NCI-H2227 (cell line): Measurements from ENCODE around the gene SYNGR4.
"Not testable (repeated sequence)": the region's sequence is repeated elsewhere in the genome, so short reads cannot be mapped to it uniquely, and the experiment has no call there.

Experiments
- DNase-seq: peaks from one replicate; lab custom pipeline; 2025; ENCODE audit not compliant: unreplicated experiment; lab: John Stamatoyannopoulos, UW

Gene SYNGR4, protein sequence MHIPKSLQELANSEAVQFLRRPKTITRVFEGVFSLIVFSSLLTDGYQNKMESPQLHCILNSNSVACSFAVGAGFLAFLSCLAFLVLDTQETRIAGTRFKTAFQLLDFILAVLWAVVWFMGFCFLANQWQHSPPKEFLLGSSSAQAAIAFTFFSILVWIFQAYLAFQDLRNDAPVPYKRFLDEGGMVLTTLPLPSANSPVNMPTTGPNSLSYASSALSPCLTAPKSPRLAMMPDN

GRCh38 chr19:48363810-48364597, at the start of gene SYNGR4, which contains the start of gene TMEM143:
SYNGR4 (plus strand) TSS chr19:48364367; CDS start chr19:48365843, 1,476 bp downstream.
TMEM143 (minus strand) TSS chr19:48363940; CDS start chr19:48363920, 20 bp downstream.
- peak; percentile 99 for DNase-seq

GRCh38 chr19:48315712-48316111, 48.5 kb upstream of the SYNGR4 start:
- no peak for DNase-seq

DNA sequence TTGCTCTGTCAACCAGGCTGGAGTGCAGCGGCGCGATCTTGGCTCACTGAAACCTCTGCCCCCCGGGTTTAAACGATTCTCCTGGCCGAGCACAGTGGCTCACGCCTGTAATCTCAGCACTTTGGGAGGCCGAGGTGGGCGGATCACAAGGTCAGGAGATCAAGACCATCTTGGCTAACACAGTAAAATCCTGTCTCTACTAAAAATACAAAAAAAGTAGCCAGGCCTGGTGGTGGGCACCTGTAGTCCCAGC, 46.5 kb upstream of the SYNGR4 start:
- not testable (repeated sequence) for DNase-seq

DNA sequence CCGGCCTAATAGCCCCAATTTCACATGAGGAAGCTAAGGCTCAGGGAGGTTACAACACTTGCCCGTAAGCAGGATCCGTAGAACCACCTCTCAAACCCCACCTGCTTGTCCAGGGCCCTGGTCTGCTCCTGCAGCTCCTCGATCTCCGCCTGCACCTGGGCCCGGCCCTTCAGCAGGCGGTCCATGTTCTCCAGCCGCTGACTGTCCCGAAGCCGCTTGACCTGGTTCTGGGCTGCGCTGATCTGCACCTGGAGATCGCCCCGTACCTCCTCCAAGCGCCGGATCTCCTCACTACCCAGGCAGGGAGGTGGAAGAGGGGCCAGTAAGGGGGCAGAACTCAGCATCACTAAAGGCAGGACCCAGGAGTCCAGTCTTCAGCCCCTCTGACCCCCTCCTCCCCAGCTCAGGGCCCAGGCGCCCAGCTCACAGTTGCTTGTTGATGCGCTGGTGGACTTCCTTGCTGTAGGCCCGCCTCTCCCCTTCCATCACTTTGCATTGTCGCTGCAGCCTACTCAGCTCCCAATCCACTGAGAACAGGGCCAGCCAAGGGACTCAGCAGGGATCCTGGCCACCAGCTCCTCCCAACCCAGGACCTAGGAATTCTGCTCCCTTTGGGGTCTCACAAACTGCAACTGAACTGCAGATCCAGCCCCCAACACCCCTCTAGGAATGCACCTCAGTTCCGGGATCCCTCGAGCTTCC, 45.7 kb upstream of the SYNGR4 start:
- no peak for DNase-seq

- DNase-seq: peak; percentile 18
Measured at GRCh38 chr19:48319647-48320541, 44.3 kb upstream of the SYNGR4 start.

GRCh38 chr19:48321372-48321621, 42.9 kb upstream of the SYNGR4 start:
- DNase-seq: peak; percentile 91

DNA sequence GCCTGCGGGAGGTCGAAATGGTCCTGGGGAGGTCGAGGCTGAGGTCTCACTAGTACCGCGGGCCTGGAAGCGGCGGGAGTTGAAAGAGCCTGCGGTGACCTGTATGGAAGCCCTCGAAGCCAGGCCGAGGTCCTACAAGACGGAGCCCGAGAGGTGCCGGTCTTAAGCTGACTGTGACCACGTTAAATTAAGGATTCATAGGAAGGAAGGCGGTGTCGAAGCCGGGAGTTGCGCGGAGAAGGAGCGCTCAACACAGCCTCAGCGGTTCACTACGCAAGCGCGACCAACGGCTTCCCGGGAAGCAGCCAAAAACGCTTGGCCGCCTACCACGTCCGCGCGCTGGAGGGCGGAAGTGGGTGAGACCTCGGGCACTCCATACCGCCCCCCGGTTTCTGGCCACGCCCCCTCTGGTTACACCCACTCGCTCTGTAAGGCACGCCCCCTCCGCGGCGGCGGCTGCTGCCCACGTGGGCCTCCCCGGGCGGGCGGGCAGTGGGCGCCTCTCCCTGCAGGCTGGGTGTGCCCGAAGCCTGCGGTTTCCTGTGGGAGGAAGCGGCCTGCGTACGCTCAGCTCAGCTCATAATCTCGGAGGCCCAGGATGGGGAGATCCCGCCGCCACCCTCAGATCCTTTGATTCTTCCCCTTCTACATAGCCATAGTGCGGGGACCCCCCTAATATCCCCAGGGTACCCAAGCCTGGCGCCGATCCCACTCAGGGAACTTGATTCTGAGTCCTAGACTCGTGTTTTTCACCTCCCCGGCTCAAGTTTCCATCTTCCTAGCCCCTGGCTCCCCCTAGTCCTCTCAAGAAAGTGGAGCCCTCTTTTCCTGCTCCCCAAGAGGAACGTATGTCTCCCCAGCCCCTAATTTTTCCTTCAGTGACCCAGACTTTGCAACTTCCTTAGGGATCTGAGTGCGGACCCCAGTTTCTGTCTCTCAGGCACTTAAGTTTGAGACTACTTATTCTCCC, 42.3 kb upstream of the SYNGR4 start:
- DNase-seq: peak; percentile 94

GRCh38 chr19:48325265-48325910, 38.8 kb upstream of the SYNGR4 start, which contains the start of gene EMP3:
EMP3 (plus strand) TSS chr19:48325552; CDS start chr19:48326845, 1,293 bp downstream.
- peak; percentile 71 for DNase-seq

DNA sequence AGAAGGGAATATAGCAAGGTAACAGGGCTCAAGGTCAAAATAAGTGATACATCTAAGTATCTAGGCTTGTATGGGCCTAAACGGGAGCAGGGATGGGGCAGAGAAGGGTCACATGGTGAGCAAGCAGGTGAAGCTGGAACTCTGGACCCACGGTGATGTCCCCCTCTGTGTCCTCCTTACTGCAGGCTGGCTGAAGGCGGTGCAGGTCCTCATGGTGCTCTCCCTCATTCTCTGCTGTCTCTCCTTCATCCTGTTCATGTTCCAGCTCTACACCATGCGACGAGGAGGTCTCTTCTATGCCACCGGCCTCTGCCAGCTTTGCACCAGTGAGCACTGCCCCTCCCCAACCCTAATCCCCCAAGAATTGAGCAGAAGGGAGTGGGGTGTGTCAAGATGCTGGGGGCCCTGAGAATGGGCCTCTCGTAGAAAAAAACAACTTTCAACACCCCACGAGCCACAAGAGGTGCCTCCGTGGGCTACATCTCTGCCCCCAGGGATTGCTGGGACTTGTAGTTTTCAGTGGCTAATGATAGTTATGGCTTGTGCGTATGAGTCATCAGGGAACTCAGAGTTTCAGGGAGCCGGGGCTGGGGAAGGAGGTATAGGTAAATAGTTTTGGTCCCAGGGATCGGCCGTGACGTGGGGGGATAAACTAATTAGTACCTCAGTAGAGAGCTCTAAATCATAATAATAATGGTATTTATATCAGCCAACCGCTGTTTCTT, 34.8 kb upstream of the SYNGR4 start:
- DNase-seq: no peak

DNA sequence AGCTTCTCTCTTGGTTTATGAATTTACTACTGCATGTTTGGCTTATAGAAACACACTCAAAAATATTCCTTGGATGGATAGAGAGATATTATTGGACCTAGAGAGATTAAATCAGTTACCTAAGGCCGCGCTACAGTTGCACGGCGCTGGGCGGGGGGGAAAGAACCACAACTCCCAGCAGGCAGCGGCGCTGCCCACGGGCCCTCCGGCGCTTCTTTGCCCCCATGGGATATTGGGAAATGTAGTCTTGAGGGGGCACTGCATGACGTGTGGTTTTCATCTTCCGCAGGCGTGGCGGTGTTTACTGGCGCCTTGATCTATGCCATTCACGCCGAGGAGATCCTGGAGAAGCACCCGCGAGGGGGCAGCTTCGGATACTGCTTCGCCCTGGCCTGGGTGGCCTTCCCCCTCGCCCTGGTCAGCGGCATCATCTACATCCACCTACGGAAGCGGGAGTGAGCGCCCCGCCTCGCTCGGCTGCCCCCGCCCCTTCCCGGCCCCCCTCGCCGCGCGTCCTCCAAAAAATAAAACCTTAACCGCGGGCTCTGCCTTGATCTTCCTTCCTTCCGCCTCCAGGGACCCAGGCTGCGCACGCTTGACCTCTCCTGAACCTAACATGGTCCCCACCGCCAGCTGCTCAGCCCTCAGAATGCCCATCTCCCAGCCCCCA, 34.0 kb upstream of the SYNGR4 start:
- DNase-seq: peak; percentile 90

DNA sequence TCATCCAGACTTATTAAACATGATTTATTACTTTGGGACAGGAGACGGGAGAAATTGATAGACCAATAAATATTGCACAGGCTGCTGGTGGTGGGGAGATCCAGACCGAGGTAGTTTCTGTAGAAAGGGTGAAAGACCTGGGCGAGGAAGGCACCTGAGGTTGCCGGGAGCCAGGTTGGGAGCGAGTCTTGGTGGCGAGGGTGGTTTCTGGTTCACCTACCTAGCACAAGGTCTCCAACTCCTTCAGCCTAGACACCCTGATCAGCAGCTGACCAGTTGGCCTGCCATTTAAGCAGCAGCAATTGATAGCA, 31.9 kb upstream of the SYNGR4 start:
- no peak for DNase-seq

DNA sequence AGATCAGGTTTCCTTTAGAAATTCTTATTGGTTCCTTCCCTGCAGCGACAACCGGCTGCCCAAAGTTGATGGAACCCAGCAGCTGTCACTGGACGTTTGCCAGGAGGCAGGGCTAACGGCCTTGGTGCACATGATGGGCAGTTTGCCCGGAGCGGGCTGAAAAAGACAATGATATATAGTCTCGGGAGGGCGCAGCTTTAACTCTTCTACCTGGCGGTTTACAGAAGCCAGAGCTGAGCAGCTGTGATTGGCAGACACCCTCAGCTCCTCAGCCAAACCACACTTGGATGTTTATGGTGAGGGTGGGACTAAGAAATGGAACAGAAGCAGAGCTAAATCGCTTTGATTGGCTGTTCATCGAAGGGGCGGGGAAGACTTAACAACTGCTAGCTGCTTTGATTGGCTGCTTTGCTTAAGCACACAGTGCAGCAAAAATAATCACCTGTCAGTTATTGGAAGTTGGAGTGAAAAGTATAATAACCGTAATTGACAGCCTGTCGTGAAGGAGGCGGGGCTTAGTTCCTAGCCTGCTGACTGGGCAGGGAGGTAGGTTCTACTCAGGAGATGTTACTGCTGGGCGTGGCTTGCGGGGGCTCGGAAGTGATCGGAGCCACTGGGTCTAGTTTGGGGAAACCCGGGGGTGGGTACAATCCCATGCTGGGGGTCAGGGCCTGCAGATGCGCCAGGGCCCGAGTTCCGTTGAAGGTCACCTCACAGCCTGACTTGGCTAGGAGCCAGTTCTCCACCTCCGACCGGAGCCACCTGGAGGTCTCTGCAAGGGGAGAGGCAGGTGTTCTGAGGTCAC, 31.3 kb upstream of the SYNGR4 start:
- DNase-seq: peak; percentile 97

GRCh38 chr19:48333467-48334384, 30.4 kb upstream of the SYNGR4 start:
- peak; percentile 89 for DNase-seq

GRCh38 chr19:48338253-48338755, 25.9 kb upstream of the SYNGR4 start:
- DNase-seq: no peak

- no peak for DNase-seq
Measured at GRCh38 chr19:48338802-48339503, 25.2 kb upstream of the SYNGR4 start.

DNA sequence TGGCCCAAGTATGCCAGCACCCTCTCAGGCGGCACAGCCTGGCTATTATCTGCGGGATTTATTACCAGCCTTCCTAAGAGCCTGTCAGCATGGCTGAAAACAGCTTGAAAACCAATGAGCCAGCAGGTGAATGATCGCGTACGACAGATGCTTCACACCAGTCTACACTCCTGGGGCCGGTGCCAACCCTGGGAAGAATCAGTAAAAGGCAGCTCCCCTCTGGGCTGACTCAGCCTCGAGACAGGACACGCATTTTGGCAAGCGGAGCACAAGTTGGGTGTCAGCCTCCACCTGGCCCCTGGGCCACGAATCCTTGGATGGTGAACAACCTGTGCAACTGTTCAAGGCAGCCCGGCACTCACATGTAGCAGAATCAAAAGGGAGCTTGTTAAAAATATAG, 23.2 kb upstream of the SYNGR4 start:
- DNase-seq: peak; percentile 14
